ENCODE measurements around the gene RPUSD4. TPM values are rescaled to one million over a fixed set of nuclear protein-coding genes. Genes with fewer than 3 reads are reported as not detected.
A peak's percentile ranks its signal among the peaks of the same experiment; 100 is the strongest.

The RPUSD4 gene
- total RNA-seq, 4 donors from 2014 or later: 11.1 to 20.3 (median 12.6) TPM

DNA sequence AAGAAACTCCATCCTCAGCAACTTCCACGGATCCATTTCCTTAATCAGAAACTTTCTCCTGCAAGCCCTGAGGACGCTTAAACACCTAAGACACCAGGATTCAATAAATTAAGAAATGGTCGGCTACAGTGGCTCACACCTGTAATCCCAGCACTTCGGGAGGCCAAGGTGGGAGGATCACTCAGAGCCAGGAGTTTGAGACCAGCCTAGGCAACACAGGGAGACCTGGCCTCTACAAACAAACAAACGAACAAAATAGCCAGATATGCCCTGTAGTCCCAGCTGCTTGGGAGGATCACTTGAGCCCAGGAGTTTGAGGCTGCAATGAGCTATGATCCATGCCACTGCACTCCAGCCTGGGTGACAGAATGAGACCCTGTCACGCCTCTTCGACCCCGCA is 46.7 kb downstream of the RPUSD4 start:
- in situ Hi-C loops (cut with MboI; ENCODE audit: low pct_ligation_motif_present in 1 of 4, low pct_unique_long_range_greater_than_20kb in 1 of 4, low sequenced_read_pairs in 3 of 4): no loop called here
- intact Hi-C loops (cut with DNase I; ENCODE audit: low total_unique reads): no loop called here
- Histone ChIP-seq H3K4me3 (no peak overlapping the region), H3K9me3 (no peaks in the 10 kb centered on the region), H3K27me3 (peaks cover 13% of the 10 kb centered on the region), H3K36me3 (no peaks in the 10 kb centered on the region), H3K27ac (no peak overlapping the region), H3K4me1 (peaks cover 3 to 20% (median 6%) of the 10 kb centered on the region in 4 donors)
- TF ChIP-seq EP300 (IDR thresholded peaks at IDR 0.05; ENCODE audit: low read depth) (no peak), CTCF (IDR thresholded peaks at IDR 0.05) (no peak), POLR2A (IDR thresholded peaks at IDR 0.05) (no peak), POLR2AphosphoS5 (IDR thresholded peaks at IDR 0.05) (no peak)
- no peak for DNase-seq
- WGBS, 2 donors (ENCODE audit: low coverage in 1 of 2): 84% methylated on average over 8 of the region's 8 CpGs; no CpG with 5 or more reads in 1 of the 2 donors

- no peak overlapping the region for H3K4me3 ChIP-seq
- H3K27me3 ChIP-seq: peaks cover 6% of the 10 kb centered on the region
- DNase-seq: no peak
- TF ChIP-seq EP300 (IDR thresholded peaks at IDR 0.05; ENCODE audit: low read depth): no peak
- TF ChIP-seq POLR2A (IDR thresholded peaks at IDR 0.05): no peak
- no peak for TF ChIP-seq CTCF (IDR thresholded peaks at IDR 0.05)
- TF ChIP-seq POLR2AphosphoS5 (IDR thresholded peaks at IDR 0.05): no peak
- H3K4me1 ChIP-seq: peaks cover 3 to 20% (median 6%) of the 10 kb centered on the region in 4 donors
- H3K9me3 ChIP-seq: no peaks in the 10 kb centered on the region
- intact Hi-C loops (cut with DNase I; ENCODE audit: low total_unique reads): no loop called here
- WGBS, 2 donors (ENCODE audit: low coverage in 1 of 2): 81 to 100% methylated on average over 1 to 9 of the region's 9 CpGs
- H3K36me3 ChIP-seq: no peaks in the 10 kb centered on the region
- in situ Hi-C loops (cut with MboI; ENCODE audit: low pct_ligation_motif_present in 1 of 4, low pct_unique_long_range_greater_than_20kb in 1 of 4, low sequenced_read_pairs in 3 of 4): no loop called here
- no peak overlapping the region for H3K27ac ChIP-seq
Observed at GRCh38 chr11:126163779-126164178, 47.7 kb downstream of the RPUSD4 start.

- Histone ChIP-seq H3K4me1 (peaks cover 3 to 20% (median 6%) of the 10 kb centered on the region in 4 donors), H3K27ac (peak overlapping the region in 1 of 4 donors; percentile 5), H3K36me3 (no peaks in the 10 kb centered on the region), H3K4me3 (no peak overlapping the region), H3K9me3 (no peaks in the 10 kb centered on the region), H3K27me3 (peaks cover 3% of the 10 kb centered on the region)
- in situ Hi-C loops (cut with MboI; ENCODE audit: low pct_ligation_motif_present in 1 of 4, low pct_unique_long_range_greater_than_20kb in 1 of 4, low sequenced_read_pairs in 3 of 4): no loop called here
- intact Hi-C loops (cut with DNase I; ENCODE audit: low total_unique reads): no loop called here
- TF ChIP-seq POLR2AphosphoS5 (IDR thresholded peaks at IDR 0.05): peak; percentile 61 to 64 (median 61)
- no peak for TF ChIP-seq POLR2A (IDR thresholded peaks at IDR 0.05)
- peak in 1 of 5 experiments; percentile 21 for TF ChIP-seq CTCF (IDR thresholded peaks at IDR 0.05)
- WGBS, 2 donors (ENCODE audit: low coverage in 1 of 2): 40 to 83% methylated on average over 1 to 22 of the region's 22 CpGs
- no peak for DNase-seq
Observed at GRCh38 chr11:126163074-126163700, 48.3 kb downstream of the RPUSD4 start.

GRCh38 chr11:126162306-126163030 is 49.0 kb downstream of the RPUSD4 start:
- no peak for DNase-seq
- no peak overlapping the region for H3K4me3 ChIP-seq
- no peak for TF ChIP-seq POLR2A (IDR thresholded peaks at IDR 0.05)
- no peak for TF ChIP-seq CTCF (IDR thresholded peaks at IDR 0.05)
- TF ChIP-seq POLR2AphosphoS5 (IDR thresholded peaks at IDR 0.05): no peak
- TF ChIP-seq EP300 (IDR thresholded peaks at IDR 0.05; ENCODE audit: low read depth): no peak
- WGBS, 2 donors (ENCODE audit: low coverage in 1 of 2): 89 to 100% methylated on average over 1 to 14 of the region's 14 CpGs
- H3K36me3 ChIP-seq: no peaks in the 10 kb centered on the region
- H3K4me1 ChIP-seq: peaks cover 3 to 20% (median 6%) of the 10 kb centered on the region in 4 donors
- in situ Hi-C loops (cut with MboI; ENCODE audit: low pct_ligation_motif_present in 1 of 4, low pct_unique_long_range_greater_than_20kb in 1 of 4, low sequenced_read_pairs in 3 of 4): no loop called here
- H3K27ac ChIP-seq: peak overlapping the region in 2 of 4 donors; percentile 5 to 25
- peaks cover 3% of the 10 kb centered on the region for H3K27me3 ChIP-seq
- intact Hi-C loops (cut with DNase I; ENCODE audit: low total_unique reads): no loop called here
- no peaks in the 10 kb centered on the region for H3K9me3 ChIP-seq

All from transverse colon (tissue), 4 donors.